ENCODE data around the gene PDCD7.

Gene PDCD7

DNA sequence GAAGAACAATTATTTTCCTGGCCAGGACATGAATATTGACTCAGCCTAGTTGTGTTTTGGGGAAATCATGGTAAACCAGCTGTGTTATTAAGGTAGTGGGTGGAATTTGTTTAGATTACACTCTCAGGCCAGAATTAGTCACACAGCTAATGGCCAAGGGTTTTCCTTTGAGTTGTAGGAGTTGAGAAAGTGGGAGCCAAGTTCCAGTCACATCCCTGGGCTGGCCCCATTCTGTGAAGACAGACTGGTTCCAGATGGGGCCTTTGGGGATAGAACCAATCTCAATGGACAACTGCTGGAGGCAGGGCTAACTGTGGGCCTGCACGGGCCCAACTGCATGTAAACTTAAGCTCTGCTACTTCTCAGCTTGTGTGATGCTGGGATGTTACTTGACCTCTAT, 64.4 kb downstream of the PDCD7 start:
- peak overlapping the region; percentile 46 for H3K27ac ChIP-seq (ENCODE audit: low read depth, low read length)
- no peaks in the 10 kb centered on the region for H3K36me3 ChIP-seq (ENCODE audit: control insufficient read depth in 5 of 5, insufficient read depth in 5 of 5, low read length in 5 of 5)
- no peak overlapping the region for H3K4me3 ChIP-seq (ENCODE audit: low read depth in 1 of 5, low read length in 5 of 5)
- no peaks in the 10 kb centered on the region for H3K9me3 ChIP-seq (ENCODE audit: control insufficient read depth in 5 of 5, low read length in 5 of 5)
- peaks cover 4 to 48% (median 37%) of the 10 kb centered on the region in 5 donors for H3K4me1 ChIP-seq (ENCODE audit: control insufficient read depth in 5 of 5, insufficient read depth in 5 of 5, low read length in 5 of 5)
- H3K9ac ChIP-seq (ENCODE audit: low read length in 5 of 5), result no peak overlapping the region
- peaks cover 10 to 20% (median 14%) of the 10 kb centered on the region in 5 donors for H3K27me3 ChIP-seq (ENCODE audit: control insufficient read depth in 5 of 5, insufficient read depth in 4 of 5, low read length in 5 of 5)

GRCh38 chr15:65068403-65068788, 65.2 kb downstream of the PDCD7 start:
- Histone ChIP-seq H3K27me3 (ENCODE audit: control insufficient read depth in 5 of 5, insufficient read depth in 4 of 5, low read length in 5 of 5) (peaks cover 10 to 20% (median 14%) of the 10 kb centered on the region in 5 donors), H3K9me3 (ENCODE audit: control insufficient read depth in 5 of 5, low read length in 5 of 5) (no peaks in the 10 kb centered on the region), H3K27ac (ENCODE audit: low read depth, low read length) (peak overlapping the region; percentile 46), H3K4me3 (ENCODE audit: low read depth in 1 of 5, low read length in 5 of 5) (peak overlapping the region in 3 of 5 donors; percentile 61 to 68 (median 62)), H3K9ac (ENCODE audit: low read length in 5 of 5) (no peak overlapping the region), H3K36me3 (ENCODE audit: control insufficient read depth in 5 of 5, insufficient read depth in 5 of 5, low read length in 5 of 5) (no peaks in the 10 kb centered on the region), H3K4me1 (ENCODE audit: control insufficient read depth in 5 of 5, insufficient read depth in 5 of 5, low read length in 5 of 5) (peaks cover 4 to 48% (median 37%) of the 10 kb centered on the region in 5 donors)

- no peaks in the 10 kb centered on the region for H3K36me3 ChIP-seq (ENCODE audit: control insufficient read depth in 5 of 5, insufficient read depth in 5 of 5, low read length in 5 of 5)
- H3K4me1 ChIP-seq (ENCODE audit: control insufficient read depth in 5 of 5, insufficient read depth in 5 of 5, low read length in 5 of 5), result peaks cover 4 to 48% (median 37%) of the 10 kb centered on the region in 5 donors
- H3K27me3 ChIP-seq (ENCODE audit: control insufficient read depth in 5 of 5, insufficient read depth in 4 of 5, low read length in 5 of 5), result peaks cover 10 to 20% (median 14%) of the 10 kb centered on the region in 5 donors
- H3K9ac ChIP-seq (ENCODE audit: low read length in 5 of 5), result peak within 1 kb of the TSS in 1 of 5 donors; percentile 4
- peak within 1 kb of the TSS; percentile 46 for H3K27ac ChIP-seq (ENCODE audit: low read depth, low read length)
- no peaks in the 10 kb centered on the region for H3K9me3 ChIP-seq (ENCODE audit: control insufficient read depth in 5 of 5, low read length in 5 of 5)
- H3K4me3 ChIP-seq (ENCODE audit: low read depth in 1 of 5, low read length in 5 of 5), result peak within 1 kb of the TSS; percentile 35 to 68 (median 61)
Observed at GRCh38 chr15:65067645-65068402, 65.8 kb downstream of the PDCD7 start, which contains the start of gene RASL12. RASL12 (minus strand) TSS chr15:65067991; CDS start chr15:65067835, 156 bp downstream.

Data from subcutaneous abdominal adipose tissue (tissue), 5 donors.